B cell (primary cell): ENCODE results near the gene DONSON. TPM values are rescaled to one million over a fixed set of nuclear protein-coding genes. Genes with fewer than 3 reads are reported as not detected.

ENCODE experiments used
- ATAC-seq: fragments of 200-7000 bp; cut with Tn5 transposase; one replicate; pipeline ENCODE4 v1.10.0; 2021; ENCODE audit warnings: low read depth, mild to moderate bottlenecking, moderate number of reproducible peaks, moderate library complexity
- CTCF ChIA-PET: fragments of 350-600 bp; sonication (Branson Sonifier 250); formaldehyde crosslinking; loops from one replicate; lab custom pipeline; 2021; ENCODE audit warnings: antibody characterized with exemption, inconsistent platforms; lab: Charles Lee
- POLR2A ChIA-PET: fragments of 350-600 bp; sonication (Branson Sonifier 250); formaldehyde crosslinking; loops from one replicate; lab custom pipeline; 2021; ENCODE audit warnings: antibody characterized with exemption; lab: Charles Lee
- DNase-seq: peaks from one replicate; pipeline ENCODE4 v3.0.0; 2013
- H2AFZ ChIP-seq: 2 replicates; pipeline ENCODE4 v1.6.1; 2012; ENCODE audit warnings: mild to moderate bottlenecking, low read depth, low read length; ENCODE audit not compliant: insufficient read depth, poor library complexity, severe bottlenecking
- H3K27ac ChIP-seq, 2 donors: 1 replicate in 1 of 2; 2 replicates in 1 of 2; pipeline ENCODE4 v1.5.1; 2012 to 2013; ENCODE audit warnings: low read length in 2 of 2, mild to moderate bottlenecking in 2 of 2, moderate library complexity in 1 of 2
- H3K27me3 ChIP-seq, 4 experiments: fragments of 200-600 bp in 1 of 4; sonication (generic) in 1 of 4; replicated peaks in 1 of 4; 1 replicate in 2 of 4; 2 replicates in 2 of 4; pipeline versions ENCODE4 v1.6.1 to v1.7.0; 2013 to 2016; ENCODE audit warnings: low read length in 3 of 4, mild to moderate bottlenecking in 2 of 4, mixed read lengths in 1 of 4, moderate library complexity in 1 of 4; ENCODE audit not compliant: insufficient read depth in 4 of 4, control insufficient read depth in 3 of 4; ENCODE audit errors: control extremely low read depth in 1 of 4
- H3K36me3 ChIP-seq, 2 experiments: replicated peaks in 1 of 2; 1 replicate in 1 of 2; 2 replicates in 1 of 2; pipeline versions ENCODE4 v1.6.1 to v1.7.1; 2013; ENCODE audit warnings: low read length in 1 of 2; ENCODE audit not compliant: insufficient read depth in 2 of 2, control insufficient read depth in 1 of 2; ENCODE audit errors: control extremely low read depth in 1 of 2, extremely low read depth in 1 of 2
- H3K4me1 ChIP-seq, 2 donors: fragments of 200-600 bp in 1 of 2; sonication (generic) in 1 of 2; 1 replicate in 1 of 2; 2 replicates in 1 of 2; pipeline versions ENCODE4 v1.5.1 to v1.6.1; 2013 to 2017; ENCODE audit warnings: low read length in 2 of 2; ENCODE audit not compliant: control insufficient read depth in 2 of 2, insufficient read depth in 2 of 2
- H3K4me2 ChIP-seq: replicated peaks from 2 replicates; pipeline ENCODE3; 2012; ENCODE audit warnings: mild to moderate bottlenecking, low read depth, low read length; ENCODE audit not compliant: poor library complexity, severe bottlenecking
- H3K4me3 ChIP-seq, 5 experiments: fragments of 200-600 bp in 1 of 5; sonication (generic) in 1 of 5; 1 replicate in 3 of 5; 2 replicates in 2 of 5; pipeline versions ENCODE4 v1.5.1 to v1.7.0; 2011 to 2016; ENCODE audit warnings: low read length in 4 of 5, mild to moderate bottlenecking in 4 of 5, low read depth in 2 of 5, control low read depth in 1 of 5, moderate library complexity in 1 of 5; ENCODE audit not compliant: insufficient read depth in 1 of 5; ENCODE audit errors: control extremely low read depth in 1 of 5, extremely low read depth in 1 of 5
- H3K79me2 ChIP-seq: fragments of 200-600 bp; sonication (generic); one replicate; pipeline ENCODE4 v1.6.0; 2016; ENCODE audit warnings: low read length; ENCODE audit not compliant: control insufficient read depth, insufficient read depth
- H3K9ac ChIP-seq: fragments of 200-600 bp; sonication (generic); 2 replicates; pipeline ENCODE4 v1.6.1; 2017; ENCODE audit warnings: mild to moderate bottlenecking, low read length, moderate library complexity
- H3K9me3 ChIP-seq, 3 donors: one replicate each; pipeline versions ENCODE4 v1.6.1 to v1.7.1; 2013; ENCODE audit warnings: low read length in 2 of 3; ENCODE audit not compliant: control insufficient read depth in 2 of 3, insufficient read depth in 1 of 3; ENCODE audit errors: control extremely low read depth in 1 of 3
- H4K20me1 ChIP-seq: 2 replicates; pipeline ENCODE4 v1.6.0; 2012; ENCODE audit warnings: mild to moderate bottlenecking, low read length; ENCODE audit not compliant: insufficient read depth, control insufficient read depth, poor library complexity, severe bottlenecking
- H3K27ac Mint-ChIP-seq: one replicate; pipeline ENCODE4 v1.8.0; 2021; ENCODE audit warnings: mixed read lengths
- H3K27me3 Mint-ChIP-seq: one replicate; pipeline ENCODE4 v1.8.0; 2021; ENCODE audit warnings: mixed read lengths
- H3K4me1 Mint-ChIP-seq: one replicate; pipeline ENCODE4 v1.8.0; 2021; ENCODE audit warnings: mixed read lengths
- H3K4me3 Mint-ChIP-seq: one replicate; pipeline ENCODE4 v1.8.0; 2021; ENCODE audit warnings: mixed read lengths
- H3K9me3 Mint-ChIP-seq: one replicate; pipeline ENCODE4 v1.8.0; 2022; ENCODE audit warnings: mixed read lengths; ENCODE audit not compliant: insufficient read depth
- CTCF ChIP-seq: fragments of 200-600 bp; IDR thresholded peaks from one replicate; pipeline ENCODE4 v1.8.0; 2022; ENCODE audit warnings: antibody characterized with exemption, mild to moderate bottlenecking
- EZH2 ChIP-seq: IDR thresholded peaks from 2 replicates; pipeline ENCODE4 v1.6.1; 2012; ENCODE audit warnings: borderline replicate concordance, low read depth, mild to moderate bottlenecking, moderate library complexity, low read length; ENCODE audit not compliant: insufficient read depth, poor library complexity, severe bottlenecking
- WGBS: methylation state at CpG from one replicate; pipeline ENCODE4 v1.1.5; 2013; ENCODE audit warnings: missing lambda C conversion rate; ENCODE audit not compliant: insufficient coverage; 5-methylcytosine and 5-hydroxymethylcytosine counted together
- intact Hi-C: fragments of 100-400 bp; cut with micrococcal nuclease; formaldehyde crosslinking; loops from one replicate; pipeline ENCODE4 v1.10.0; 2022
- polyA plus RNA-seq: library from polyadenylated mRNA; depleted of rRNA; stranded (reverse); fragments of >200 nt; gene quantifications from 2 replicates; pipeline ENCODE4 v1.2.3, GENCODE V29; 2012
- total RNA-seq, 2 donors: library from RNA; stranded (reverse); fragments of 120-200 nt in 1 of 2; gene quantifications; 1 replicate in 1 of 2; 2 replicates in 1 of 2; pipeline versions ENCODE4 v1.2.3 to v1.2.4, GENCODE V29; 2013 to 2022

DONSON gene
- total and polyA plus RNA-seq, 2 donors (not counting 1 experiment from before 2014, with no cell fraction given), result 6.2 to 6.3 TPM

DNA sequence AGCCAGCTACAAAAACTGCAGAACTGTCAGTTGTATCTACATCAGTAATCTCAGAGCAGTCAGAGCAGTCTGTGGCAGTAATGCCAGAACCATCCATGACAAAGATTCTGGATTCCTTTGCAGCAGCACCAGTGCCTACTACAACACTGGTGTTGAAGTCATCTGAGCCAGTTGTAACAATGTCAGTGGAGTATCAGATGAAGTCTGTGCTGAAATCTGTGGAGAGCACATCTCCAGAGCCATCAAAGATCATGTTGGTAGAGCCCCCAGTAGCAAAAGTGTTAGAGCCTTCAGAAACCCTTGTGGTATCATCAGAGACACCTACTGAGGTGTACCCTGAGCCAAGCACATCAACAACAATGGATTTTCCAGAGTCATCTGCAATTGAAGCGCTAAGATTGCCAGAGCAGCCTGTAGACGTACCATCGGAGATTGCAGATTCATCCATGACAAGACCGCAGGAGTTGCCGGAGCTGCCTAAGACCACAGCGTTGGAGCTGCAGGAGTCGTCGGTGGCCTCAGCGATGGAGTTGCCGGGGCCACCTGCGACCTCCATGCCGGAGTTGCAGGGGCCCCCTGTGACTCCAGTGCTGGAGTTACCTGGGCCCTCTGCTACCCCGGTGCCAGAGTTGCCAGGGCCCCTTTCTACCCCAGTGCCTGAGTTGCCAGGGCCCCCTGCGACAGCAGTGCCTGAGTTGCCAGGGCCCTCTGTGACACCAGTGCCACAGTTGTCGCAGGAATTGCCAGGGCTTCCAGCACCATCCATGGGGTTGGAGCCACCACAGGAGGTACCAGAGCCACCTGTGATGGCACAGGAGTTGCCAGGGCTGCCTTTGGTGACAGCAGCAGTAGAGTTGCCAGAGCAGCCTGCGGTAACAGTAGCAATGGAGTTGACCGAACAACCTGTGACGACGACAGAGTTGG is 38.4 kb downstream of the DONSON start:
- no peak overlapping the region for H3K27ac Mint-ChIP-seq
- peaks cover 100% of the 10 kb centered on the region for H3K79me2 ChIP-seq
- WGBS, result 98% methylated on average over 19 of the region's 19 CpGs
- H3K36me3 ChIP-seq, result peaks cover 19 to 74% of the 10 kb centered on the region in 2 experiments
- no peak overlapping the region for H3K9ac ChIP-seq
- CTCF ChIA-PET, result no interaction called here
- DNase-seq, result no peak
- H3K27ac ChIP-seq, result no peak overlapping the region
- no peak for ATAC-seq
- no peak overlapping the region for H3K4me3 ChIP-seq
- POLR2A ChIA-PET, result no interaction called here
- H3K9me3 ChIP-seq, result no peaks in the 10 kb centered on the region
- no peaks in the 10 kb centered on the region for H3K27me3 Mint-ChIP-seq
- H3K4me1 Mint-ChIP-seq, result peaks cover 29% of the 10 kb centered on the region
- TF ChIP-seq CTCF, result no peak
- no peak for TF ChIP-seq EZH2
- peaks cover 90% of the 10 kb centered on the region for H4K20me1 ChIP-seq
- no peak overlapping the region for H2AFZ ChIP-seq
- no peaks in the 10 kb centered on the region for H3K27me3 ChIP-seq
- no peak overlapping the region for H3K4me3 Mint-ChIP-seq
- no peak overlapping the region for H3K4me2 ChIP-seq
- intact Hi-C loops, result no loop called here
- peaks cover 4% of the 10 kb centered on the region for H3K9me3 Mint-ChIP-seq
- H3K4me1 ChIP-seq, result peaks cover 4 to 11% of the 10 kb centered on the region in 2 donors

DNA sequence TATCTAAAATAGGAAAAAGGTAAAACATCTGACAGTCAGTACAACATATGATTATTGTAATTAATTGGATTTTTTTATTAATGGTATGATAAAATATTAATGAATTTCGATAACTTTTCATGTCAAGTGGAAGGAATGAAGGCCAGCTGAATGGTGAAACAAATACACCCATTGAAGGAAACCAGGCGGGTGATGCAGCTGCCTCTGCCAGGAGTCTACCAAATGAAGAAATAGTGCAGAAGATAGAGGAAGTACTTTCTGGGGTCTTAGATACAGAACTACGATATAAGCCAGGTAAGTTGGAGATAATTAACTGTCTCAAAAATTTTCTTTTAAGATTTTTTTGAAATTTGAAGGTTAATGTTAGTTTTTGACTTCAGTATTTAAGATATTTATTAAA is 42.4 kb downstream of the DONSON start:
- 43% methylated on average over 1 of the region's 3 CpGs for WGBS
- H3K4me2 ChIP-seq, result peak overlapping the region; percentile 82
- H3K27ac Mint-ChIP-seq, result peak overlapping the region; percentile 27
- no peak overlapping the region for H3K9ac ChIP-seq
- H3K4me1 ChIP-seq, result peaks cover 13 to 30% of the 10 kb centered on the region in 2 donors
- peaks cover 89% of the 10 kb centered on the region for H3K79me2 ChIP-seq
- no peak for DNase-seq
- H3K27ac ChIP-seq, result peak overlapping the region in 1 of 2 donors; percentile 45
- no peaks in the 10 kb centered on the region for H3K27me3 ChIP-seq
- ChIA-PET CTCF (no interaction called here), POLR2A (interaction anchor here (0.6 kb wide), 1 partner anchor 99 kb away, joined by 5 read pairs; no protein-coding TSS in a partner anchor)
- peaks cover 0 to 36% of the 10 kb centered on the region in 2 experiments for H3K36me3 ChIP-seq
- H3K4me3 ChIP-seq, result no peak overlapping the region
- H2AFZ ChIP-seq, result no peak overlapping the region
- no peaks in the 10 kb centered on the region for H3K27me3 Mint-ChIP-seq
- ATAC-seq, result no peak
- no peaks in the 10 kb centered on the region for H3K9me3 ChIP-seq
- peaks cover 69% of the 10 kb centered on the region for H4K20me1 ChIP-seq
- peaks cover 44% of the 10 kb centered on the region for H3K4me1 Mint-ChIP-seq
- no peaks in the 10 kb centered on the region for H3K9me3 Mint-ChIP-seq
- intact Hi-C loops, result loop anchor here (2.0 kb wide), 1 partner anchor 15 kb away; no protein-coding TSS in a partner anchor
- TF ChIP-seq CTCF, result no peak
- no peak for TF ChIP-seq EZH2
- H3K4me3 Mint-ChIP-seq, result no peak overlapping the region
